HepG2 (cell line): Measurements from ENCODE around the gene PCDH12. TPM values are rescaled to one million over a fixed set of nuclear protein-coding genes. Genes with fewer than 3 reads are reported as not detected.

ENCODE experiments used
- CC2D1A ChIP-seq: sonication (generic); formaldehyde crosslinking; IDR thresholded peaks from 2 replicates; pipeline ENCODE4 v1.8.1; 2023; ENCODE audit warnings: mild to moderate bottlenecking, missing genetic modification reagents
- HHEX ChIP-seq: IDR thresholded peaks from 2 replicates; pipeline ENCODE4 v1.6.1; 2016; ENCODE audit warnings: control low read depth
- HOXA5 ChIP-seq: sonication (generic); formaldehyde crosslinking; IDR thresholded peaks from 2 replicates; pipeline ENCODE4 v1.4.0; 2020; ENCODE audit warnings: missing genetic modification reagents
- KAT2B ChIP-seq: fragments of 150-350 bp; IDR thresholded peaks from 2 replicates; pipeline ENCODE4 v1.6.1; 2014; ENCODE audit warnings: low read depth, low read length, borderline replicate concordance
- KDM4B ChIP-seq: sonication (generic); formaldehyde crosslinking; IDR thresholded peaks from 2 replicates; pipeline ENCODE4 v1.4.0; 2020; ENCODE audit warnings: missing genetic modification reagents
- NR2F6 ChIP-seq, 2 experiments: IDR thresholded peaks; 2 replicates each; pipeline ENCODE4 v1.6.1; 2016; ENCODE audit warnings: antibody characterized with exemption in 1 of 2, mild to moderate bottlenecking in 1 of 2
- SMAD3 ChIP-seq: sonication (generic); formaldehyde crosslinking; IDR thresholded peaks from 2 replicates; pipeline ENCODE4 v1.4.0; 2020; ENCODE audit warnings: missing genetic modification reagents
- TMF1 ChIP-seq: sonication (generic); formaldehyde crosslinking; IDR thresholded peaks from 2 replicates; pipeline ENCODE4 v1.8.1; 2022; ENCODE audit warnings: low read depth, missing genetic modification reagents
- ZBTB3 ChIP-seq: sonication (generic); formaldehyde crosslinking; IDR thresholded peaks from 2 replicates; pipeline ENCODE4 v1.4.0; 2020; ENCODE audit warnings: low read depth, mild to moderate bottlenecking, moderate library complexity, missing genetic modification reagents, borderline replicate concordance
- ZFY ChIP-seq: sonication (generic); formaldehyde crosslinking; IDR thresholded peaks from 2 replicates; pipeline ENCODE4 v1.4.0; 2020; ENCODE audit warnings: missing genetic modification reagents
- ZNF12 ChIP-seq: sonication (generic); formaldehyde crosslinking; IDR thresholded peaks from 2 replicates; pipeline ENCODE4 v1.5.0; 2020; ENCODE audit warnings: missing genetic modification reagents
- ZNF235 ChIP-seq: sonication (generic); formaldehyde crosslinking; IDR thresholded peaks from 2 replicates; pipeline ENCODE4 v1.8.1; 2023; ENCODE audit warnings: mild to moderate bottlenecking, missing genetic modification reagents, borderline replicate concordance
- ZNF382 ChIP-seq: sonication (generic); formaldehyde crosslinking; IDR thresholded peaks from 2 replicates; pipeline ENCODE4 v1.5.0; 2020; ENCODE audit warnings: missing genetic modification reagents, mild to moderate bottlenecking, borderline replicate concordance
- ZNF570 ChIP-seq: sonication (generic); formaldehyde crosslinking; IDR thresholded peaks from 2 replicates; pipeline ENCODE4 v1.4.0; 2020; ENCODE audit warnings: mild to moderate bottlenecking, missing genetic modification reagents, borderline replicate concordance
- ZNF615 ChIP-seq: sonication (generic); formaldehyde crosslinking; IDR thresholded peaks from 2 replicates; pipeline ENCODE4 v1.5.0; 2020; ENCODE audit warnings: mild to moderate bottlenecking, missing genetic modification reagents, borderline replicate concordance
- ZNF652 ChIP-seq: IDR thresholded peaks from 2 replicates; pipeline ENCODE4 v1.6.1; 2016; ENCODE audit warnings: low read depth, borderline replicate concordance
- ZSCAN12 ChIP-seq: sonication (generic); formaldehyde crosslinking; IDR thresholded peaks from 2 replicates; pipeline ENCODE4 v1.9.0; 2021; ENCODE audit warnings: mild to moderate bottlenecking, missing genetic modification reagents
- polyA plus RNA-seq, 8 experiments: library from polyadenylated mRNA; depleted of rRNA in 3 of 8; stranded (reverse) in 7 of 8; unstranded in 1 of 8; fragments of >200 nt; fragmentation: Illumina TruSeq in 4 of 8; extraction: Trizol in 4 of 8; gene quantifications; 2 replicates each; pipeline versions ENCODE4 v1.2.1 to v1.2.3, GENCODE V29; 2011 to 2016; ENCODE audit warnings: low read depth in 4 of 8, missing spikeins in 1 of 8, mixed read lengths in 1 of 8; ENCODE audit not compliant: insufficient read depth in 1 of 8
- total RNA-seq, 5 experiments: library from RNA; depleted of rRNA; stranded (reverse); fragments of >200 nt; fragmentation: Illumina TruSeq; extraction: Trizol; gene quantifications; 2 replicates each; pipeline ENCODE4 v1.2.3, GENCODE V29; 2016; ENCODE audit warnings: low read depth in 1 of 5
- TF ChIP-seq, protein P1 (sequence below): sonication (generic); formaldehyde crosslinking; IDR thresholded peaks from 2 replicates; pipeline ENCODE4 v1.8.0; 2022; ENCODE audit warnings: mild to moderate bottlenecking, missing genetic modification reagents, moderate library complexity
- TF ChIP-seq, protein P2 (sequence below): sonication (generic); formaldehyde crosslinking; IDR thresholded peaks from 2 replicates; pipeline ENCODE4 v1.8.1; 2023; ENCODE audit warnings: mild to moderate bottlenecking, missing genetic modification reagents
- TF ChIP-seq, protein P3 (sequence below): sonication (generic); formaldehyde crosslinking; IDR thresholded peaks from 2 replicates; pipeline ENCODE4 v1.4.0; 2020; ENCODE audit warnings: mild to moderate bottlenecking, missing genetic modification reagents
- TF ChIP-seq, protein P4 (sequence below): IDR thresholded peaks from 2 replicates; pipeline ENCODE4 v1.6.1; 2016; ENCODE audit warnings: mild to moderate bottlenecking, missing biosample characterization, missing genetic modification reagents
- TF ChIP-seq, protein P5 (sequence below): sonication (generic); formaldehyde crosslinking; IDR thresholded peaks from 2 replicates; pipeline ENCODE4 v1.8.0; 2022; ENCODE audit warnings: missing genetic modification reagents, mild to moderate bottlenecking, moderate library complexity, borderline replicate concordance

Gene PCDH12
- total and polyA plus RNA-seq, 2 of the 13 experiments (the other 11 are each of a cell fraction or from before 2014, with no cell fraction given) = not detected

DNA sequence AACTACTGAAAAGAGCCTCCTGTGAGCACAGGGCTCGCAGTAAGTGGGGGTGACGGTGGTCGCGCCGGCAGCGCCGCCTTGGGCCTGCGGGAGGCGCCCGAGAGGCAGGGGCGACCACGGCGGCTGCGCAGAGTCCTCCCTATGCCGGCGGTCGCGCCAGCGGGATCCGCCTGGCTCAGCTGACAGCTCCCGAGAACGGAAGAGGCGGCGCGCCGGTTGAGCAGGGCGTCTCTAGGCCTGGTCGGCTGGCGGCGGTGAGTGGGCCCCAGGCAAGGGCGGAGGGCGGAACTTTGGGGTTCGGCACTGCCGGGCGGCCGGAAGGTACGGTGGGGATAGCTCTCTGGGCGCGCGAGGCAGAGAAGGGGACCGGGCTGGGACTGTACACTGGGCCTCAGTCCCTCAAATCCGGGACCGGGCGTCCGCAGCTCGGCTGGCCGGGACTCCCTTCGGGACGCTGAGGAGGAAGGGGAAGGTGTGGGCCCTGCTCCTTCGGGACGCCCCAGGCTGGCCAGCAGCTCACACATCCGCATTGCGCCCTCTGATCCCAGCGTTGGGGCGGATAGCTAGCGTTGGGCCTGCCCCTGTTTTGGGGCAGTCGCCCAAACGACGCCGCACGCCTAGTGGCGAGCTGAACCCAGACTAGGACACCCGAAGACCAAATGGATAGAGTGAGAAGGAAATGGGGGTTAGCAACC, 11.1 kb upstream of the PCDH12 start, which contains the start of gene RNF14 (continued):
- TF ChIP-seq ZNF570 = no peak
- no peak; the same call in 1 of the 2 replicates for TF ChIP-seq ZNF235 (CRISPR knock-in tag)
- peak; percentile 94 for TF ChIP-seq HOXA5 (CRISPR knock-in tag)
- TF ChIP-seq, protein P1, sequence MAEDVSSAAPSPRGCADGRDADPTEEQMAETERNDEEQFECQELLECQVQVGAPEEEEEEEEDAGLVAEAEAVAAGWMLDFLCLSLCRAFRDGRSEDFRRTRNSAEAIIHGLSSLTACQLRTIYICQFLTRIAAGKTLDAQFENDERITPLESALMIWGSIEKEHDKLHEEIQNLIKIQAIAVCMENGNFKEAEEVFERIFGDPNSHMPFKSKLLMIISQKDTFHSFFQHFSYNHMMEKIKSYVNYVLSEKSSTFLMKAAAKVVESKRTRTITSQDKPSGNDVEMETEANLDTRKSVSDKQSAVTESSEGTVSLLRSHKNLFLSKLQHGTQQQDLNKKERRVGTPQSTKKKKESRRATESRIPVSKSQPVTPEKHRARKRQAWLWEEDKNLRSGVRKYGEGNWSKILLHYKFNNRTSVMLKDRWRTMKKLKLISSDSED (CRISPR knock-in tag) = peak; percentile 28; the same call in 1 of the 2 replicates
- TF ChIP-seq ZBTB3 (CRISPR knock-in tag) = peak; percentile 72
- TF ChIP-seq, protein P2, sequence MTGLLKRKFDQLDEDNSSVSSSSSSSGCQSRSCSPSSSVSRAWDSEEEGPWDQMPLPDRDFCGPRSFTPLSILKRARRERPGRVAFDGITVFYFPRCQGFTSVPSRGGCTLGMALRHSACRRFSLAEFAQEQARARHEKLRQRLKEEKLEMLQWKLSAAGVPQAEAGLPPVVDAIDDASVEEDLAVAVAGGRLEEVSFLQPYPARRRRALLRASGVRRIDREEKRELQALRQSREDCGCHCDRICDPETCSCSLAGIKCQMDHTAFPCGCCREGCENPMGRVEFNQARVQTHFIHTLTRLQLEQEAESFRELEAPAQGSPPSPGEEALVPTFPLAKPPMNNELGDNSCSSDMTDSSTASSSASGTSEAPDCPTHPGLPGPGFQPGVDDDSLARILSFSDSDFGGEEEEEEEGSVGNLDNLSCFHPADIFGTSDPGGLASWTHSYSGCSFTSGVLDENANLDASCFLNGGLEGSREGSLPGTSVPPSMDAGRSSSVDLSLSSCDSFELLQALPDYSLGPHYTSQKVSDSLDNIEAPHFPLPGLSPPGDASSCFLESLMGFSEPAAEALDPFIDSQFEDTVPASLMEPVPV (CRISPR knock-in tag) = peak; percentile 82
- 0 out of 2 replicates have a peak, but pooled peaks have one; percentile 56 for TF ChIP-seq CC2D1A
- peak; percentile 51; the same call in 1 of the 2 replicates for TF ChIP-seq SMAD3 (CRISPR knock-in tag)
- TF ChIP-seq HHEX = no peak
- peak; percentile 100 for TF ChIP-seq ZFY (CRISPR knock-in tag)
- no peak for TF ChIP-seq ZSCAN12 (CRISPR knock-in tag)
- TF ChIP-seq ZNF652 (CRISPR knock-in tag) = no peak
- TF ChIP-seq, protein P3, sequence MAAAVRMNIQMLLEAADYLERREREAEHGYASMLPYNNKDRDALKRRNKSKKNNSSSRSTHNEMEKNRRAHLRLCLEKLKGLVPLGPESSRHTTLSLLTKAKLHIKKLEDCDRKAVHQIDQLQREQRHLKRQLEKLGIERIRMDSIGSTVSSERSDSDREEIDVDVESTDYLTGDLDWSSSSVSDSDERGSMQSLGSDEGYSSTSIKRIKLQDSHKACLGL = peak; percentile 68; the same call in 1 of the 2 replicates
- no peak; the same call in 1 of the 2 replicates for TF ChIP-seq ZNF12 (CRISPR knock-in tag)
- TF ChIP-seq TMF1 (CRISPR knock-in tag) = peak; percentile 85; the same call in 1 of the 2 replicates
- TF ChIP-seq KAT2B = no peak
- TF ChIP-seq, protein P4, sequence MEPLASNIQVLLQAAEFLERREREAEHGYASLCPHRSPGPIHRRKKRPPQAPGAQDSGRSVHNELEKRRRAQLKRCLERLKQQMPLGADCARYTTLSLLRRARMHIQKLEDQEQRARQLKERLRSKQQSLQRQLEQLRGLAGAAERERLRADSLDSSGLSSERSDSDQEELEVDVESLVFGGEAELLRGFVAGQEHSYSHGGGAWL (CRISPR knock-in tag) = peak; percentile 90; the same call in 1 of the 2 replicates
- no peak for TF ChIP-seq ZNF615 (CRISPR knock-in tag)
- no peak for TF ChIP-seq ZNF382 (CRISPR knock-in tag)
- peak; percentile 46; the same call in 1 of the 2 replicates for TF ChIP-seq KDM4B
- TF ChIP-seq, protein P5, sequence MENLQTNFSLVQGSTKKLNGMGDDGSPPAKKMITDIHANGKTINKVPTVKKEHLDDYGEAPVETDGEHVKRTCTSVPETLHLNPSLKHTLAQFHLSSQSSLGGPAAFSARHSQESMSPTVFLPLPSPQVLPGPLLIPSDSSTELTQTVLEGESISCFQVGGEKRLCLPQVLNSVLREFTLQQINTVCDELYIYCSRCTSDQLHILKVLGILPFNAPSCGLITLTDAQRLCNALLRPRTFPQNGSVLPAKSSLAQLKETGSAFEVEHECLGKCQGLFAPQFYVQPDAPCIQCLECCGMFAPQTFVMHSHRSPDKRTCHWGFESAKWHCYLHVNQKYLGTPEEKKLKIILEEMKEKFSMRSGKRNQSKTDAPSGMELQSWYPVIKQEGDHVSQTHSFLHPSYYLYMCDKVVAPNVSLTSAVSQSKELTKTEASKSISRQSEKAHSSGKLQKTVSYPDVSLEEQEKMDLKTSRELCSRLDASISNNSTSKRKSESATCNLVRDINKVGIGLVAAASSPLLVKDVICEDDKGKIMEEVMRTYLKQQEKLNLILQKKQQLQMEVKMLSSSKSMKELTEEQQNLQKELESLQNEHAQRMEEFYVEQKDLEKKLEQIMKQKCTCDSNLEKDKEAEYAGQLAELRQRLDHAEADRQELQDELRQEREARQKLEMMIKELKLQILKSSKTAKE (CRISPR knock-in tag) = no peak; the same call in 1 of the 2 replicates
- TF ChIP-seq NR2F6 (IDR thresholded peaks at IDR 0.05) = no peak
- TF ChIP-seq NR2F6 (CRISPR knock-in tag; IDR thresholded peaks at IDR 0.05) = no peak; the same call in 1 of the 2 replicates
